HG03280 (cell line): ENCODE results near the gene C1orf35.
A peak's percentile ranks its signal among the peaks of the same experiment; 100 is the strongest.

ENCODE experiments used
- ATAC-seq: cut with Tn5 transposase; IDR thresholded peaks from one replicate; pipeline ENCODE4 v1.9.1; 2021; ENCODE audit warnings: mild to moderate bottlenecking, moderate library complexity; ENCODE audit not compliant: unreplicated experiment

The C1orf35 gene

GRCh38 chr1:228102791-228103620 lies at the start of gene C1orf35:
Gene C1orf35 (minus strand): TSS chr1:228103325. CDS start chr1:228103227, 98 bp downstream.
- peak; percentile 70 for ATAC-seq

- no peak for ATAC-seq
Measured at GRCh38 chr1:228152918-228153258, 49.8 kb upstream of the C1orf35 start.

GRCh38 chr1:228152097-228152917 lies 49.2 kb upstream of the C1orf35 start:
- no peak for ATAC-seq

GRCh38 chr1:228151180-228151925 lies 48.2 kb upstream of the C1orf35 start:
- ATAC-seq: no peak

- no peak for ATAC-seq
Measured at GRCh38 chr1:228150461-228151179, 47.5 kb upstream of the C1orf35 start.

- ATAC-seq: no peak
Measured at GRCh38 chr1:228150120-228150460, 47.0 kb upstream of the C1orf35 start.

- no peak for ATAC-seq
Measured at GRCh38 chr1:228149406-228150119, 46.4 kb upstream of the C1orf35 start, which contains the start of gene GJC2. Gene GJC2 (plus strand): TSS chr1:228149930. CDS start chr1:228157759, 7,829 bp downstream.

GRCh38 chr1:228148935-228149405 lies 45.8 kb upstream of the C1orf35 start:
- no peak for ATAC-seq

GRCh38 chr1:228148196-228148861 lies 45.2 kb upstream of the C1orf35 start:
- no peak for ATAC-seq

GRCh38 chr1:228147768-228148167 lies 44.6 kb upstream of the C1orf35 start:
- no peak for ATAC-seq

- no peak for ATAC-seq
Measured at GRCh38 chr1:228147151-228147693, 44.1 kb upstream of the C1orf35 start.

GRCh38 chr1:228146417-228147150 lies 43.5 kb upstream of the C1orf35 start:
- no peak for ATAC-seq

GRCh38 chr1:228145463-228146416 lies 42.6 kb upstream of the C1orf35 start:
- no peak for ATAC-seq

- no peak for ATAC-seq
Measured at GRCh38 chr1:228144993-228145343, 41.8 kb upstream of the C1orf35 start.

GRCh38 chr1:228144193-228144992 lies 41.3 kb upstream of the C1orf35 start:
- no peak for ATAC-seq

- ATAC-seq: no peak
Measured at GRCh38 chr1:228143480-228144192, 40.5 kb upstream of the C1orf35 start.
